ENCODE measurements around the gene CLDN5.

CLDN5 gene

GRCh38 chr22:19522881-19523239 lies 1.4 kb downstream of the CLDN5 start:
- TF ChIP-seq, protein P1, sequence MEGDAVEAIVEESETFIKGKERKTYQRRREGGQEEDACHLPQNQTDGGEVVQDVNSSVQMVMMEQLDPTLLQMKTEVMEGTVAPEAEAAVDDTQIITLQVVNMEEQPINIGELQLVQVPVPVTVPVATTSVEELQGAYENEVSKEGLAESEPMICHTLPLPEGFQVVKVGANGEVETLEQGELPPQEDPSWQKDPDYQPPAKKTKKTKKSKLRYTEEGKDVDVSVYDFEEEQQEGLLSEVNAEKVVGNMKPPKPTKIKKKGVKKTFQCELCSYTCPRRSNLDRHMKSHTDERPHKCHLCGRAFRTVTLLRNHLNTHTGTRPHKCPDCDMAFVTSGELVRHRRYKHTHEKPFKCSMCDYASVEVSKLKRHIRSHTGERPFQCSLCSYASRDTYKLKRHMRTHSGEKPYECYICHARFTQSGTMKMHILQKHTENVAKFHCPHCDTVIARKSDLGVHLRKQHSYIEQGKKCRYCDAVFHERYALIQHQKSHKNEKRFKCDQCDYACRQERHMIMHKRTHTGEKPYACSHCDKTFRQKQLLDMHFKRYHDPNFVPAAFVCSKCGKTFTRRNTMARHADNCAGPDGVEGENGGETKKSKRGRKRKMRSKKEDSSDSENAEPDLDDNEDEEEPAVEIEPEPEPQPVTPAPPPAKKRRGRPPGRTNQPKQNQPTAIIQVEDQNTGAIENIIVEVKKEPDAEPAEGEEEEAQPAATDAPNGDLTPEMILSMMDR (IDR thresholded peaks at IDR 0.05; ENCODE audit: insufficient read depth, missing control alignments) = no peak
- no peak for FAIRE-seq
- no peak for DNase-seq (ENCODE audit: insufficient read length, low spot score)

DNA sequence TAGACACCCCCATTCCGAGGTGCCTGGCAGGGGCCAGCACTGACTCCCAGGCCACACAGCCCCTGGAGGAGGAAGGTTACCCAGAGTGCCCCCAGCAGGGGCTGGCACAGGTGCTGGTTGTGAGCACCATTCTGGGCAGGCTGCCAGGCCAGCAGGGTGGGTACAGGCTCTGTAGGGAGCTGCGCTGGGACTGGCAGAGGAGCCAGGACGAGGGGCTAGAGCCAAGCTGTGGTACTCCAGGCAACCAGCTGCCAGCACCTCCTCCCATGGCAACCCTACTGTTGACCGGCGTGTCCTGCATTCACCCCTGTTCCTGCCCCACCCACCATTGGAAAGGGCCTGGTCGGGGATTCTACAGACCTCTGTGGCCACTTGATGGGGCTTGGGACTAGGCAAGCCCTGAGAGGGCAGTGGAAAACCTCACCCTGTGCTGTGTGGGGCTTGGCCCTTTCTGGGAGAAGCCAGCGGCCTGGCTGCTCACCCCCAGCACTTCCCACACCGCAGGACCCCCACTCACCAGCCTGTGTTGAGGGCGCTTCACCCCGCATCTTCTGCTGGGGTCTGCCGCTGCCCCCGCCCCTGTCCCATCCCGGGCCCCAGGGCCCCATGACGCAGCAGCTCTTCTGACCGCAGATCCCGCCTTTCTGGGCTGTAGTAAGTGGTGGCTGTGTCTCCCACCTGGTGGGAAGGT lies 1.9 kb downstream of the CLDN5 start:
- no peak for DNase-seq (ENCODE audit: insufficient read length, low spot score)
- no peak for FAIRE-seq
- TF ChIP-seq, protein P1 (IDR thresholded peaks at IDR 0.05; ENCODE audit: insufficient read depth, missing control alignments) = no peak

- TF ChIP-seq, protein P1 (IDR thresholded peaks at IDR 0.05; ENCODE audit: insufficient read depth, missing control alignments) = no peak
- no peak for FAIRE-seq
- DNase-seq (ENCODE audit: insufficient read length, low spot score) = no peak
These were observed 3.5 kb downstream of the CLDN5 start for GRCh38 chr22:19520566-19521305.

DNA sequence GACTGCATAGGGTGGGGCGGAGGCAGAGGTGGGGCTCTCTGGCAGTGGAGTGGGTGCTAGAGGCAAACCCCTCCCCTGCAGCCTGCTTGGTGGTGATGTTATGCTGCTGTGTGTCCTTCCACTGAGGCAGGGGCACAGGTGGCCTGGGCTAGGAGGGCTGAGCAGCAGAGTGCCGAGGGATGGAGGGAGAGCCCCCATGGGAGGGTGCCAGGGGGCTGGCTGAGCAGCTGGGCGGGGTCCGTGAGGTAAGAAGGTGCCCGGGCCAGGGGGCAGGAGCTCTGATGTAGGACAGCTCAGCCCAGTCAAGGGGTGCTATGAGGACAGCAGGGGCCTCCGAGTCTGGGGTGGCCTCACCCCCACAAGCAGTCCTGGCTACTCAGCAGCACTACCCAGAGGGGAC lies 4.2 kb downstream of the CLDN5 start:
- FAIRE-seq = no peak
- TF ChIP-seq, protein P1 (IDR thresholded peaks at IDR 0.05; ENCODE audit: insufficient read depth, missing control alignments) = no peak
- no peak for DNase-seq (ENCODE audit: insufficient read length, low spot score)

DNA sequence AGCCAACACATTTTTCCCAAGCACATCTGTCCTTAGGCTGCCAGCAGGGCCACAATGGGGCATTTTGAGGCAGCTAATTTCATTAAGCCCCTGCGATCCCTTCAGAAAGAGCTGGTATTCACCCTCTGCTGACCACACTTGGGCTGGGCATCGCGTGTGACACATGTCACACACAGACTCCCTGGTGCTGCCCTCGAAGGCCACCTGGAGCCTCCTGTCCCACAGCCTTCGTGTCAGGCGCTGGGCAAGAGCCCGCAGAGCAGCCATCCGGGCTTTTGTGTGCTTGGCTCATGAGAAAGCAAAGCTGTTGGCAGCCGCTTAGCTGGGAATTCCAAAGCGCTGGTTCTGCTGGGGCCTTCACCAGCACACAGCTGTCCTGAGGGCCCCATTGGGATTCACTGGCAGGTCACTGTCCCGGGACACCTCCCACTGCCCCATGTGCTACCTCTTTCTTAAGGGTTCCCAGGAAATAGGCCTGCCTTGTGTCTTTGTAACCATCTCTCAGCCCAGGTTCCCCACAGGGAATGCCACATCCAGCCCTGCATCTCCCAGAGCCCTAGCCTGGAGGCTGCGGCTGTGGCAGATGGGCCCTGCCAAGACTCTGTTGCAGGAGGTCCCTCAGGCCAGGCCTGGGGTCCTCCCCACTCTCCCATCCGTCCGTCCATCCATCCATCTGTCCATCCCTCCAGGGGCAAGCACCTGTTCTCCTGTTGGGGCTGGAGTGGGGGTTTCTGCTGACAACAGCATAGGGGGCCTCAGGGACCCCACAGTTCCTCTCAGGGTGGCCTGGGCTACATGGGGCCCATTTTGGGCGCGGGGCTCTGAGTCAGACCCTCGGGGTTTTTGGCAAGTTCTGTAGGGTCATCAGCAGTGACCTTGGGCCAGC lies 4.9 kb downstream of the CLDN5 start:
- DNase-seq (ENCODE audit: insufficient read length, low spot score) (no peak), FAIRE-seq (no peak)
- TF ChIP-seq, protein P1 (IDR thresholded peaks at IDR 0.05; ENCODE audit: insufficient read depth, missing control alignments) = no peak

GRCh38 chr22:19518635-19519034 lies 5.6 kb downstream of the CLDN5 start:
- no peak for FAIRE-seq
- DNase-seq (ENCODE audit: insufficient read length, low spot score) = no peak
- TF ChIP-seq, protein P1 (IDR thresholded peaks at IDR 0.05; ENCODE audit: insufficient read depth, missing control alignments) = no peak
